Esophagus squamous epithelium (tissue), 5 donors: ENCODE data around the gene PRRT1B. TPM values are rescaled to one million over a fixed set of nuclear protein-coding genes. Genes with fewer than 3 reads are reported as not detected.
A peak's percentile ranks its signal among the peaks of the same experiment; 100 is the strongest.

ENCODE experiments used
- DNase-seq: peaks from one replicate; lab custom pipeline; 2025; lab: John Stamatoyannopoulos, UW
- H3K27ac ChIP-seq, 4 donors: fragments of 200-600 bp; sonication (generic); one replicate each; pipeline ENCODE4 v1.5.1; 2016 to 2019; ENCODE audit warnings: mild to moderate bottlenecking in 1 of 4
- H3K27me3 ChIP-seq, 4 donors: fragments of 200-600 bp; sonication (generic); 1 replicate in 3 of 4; 2 replicates in 1 of 4; pipeline versions ENCODE4 v1.5.1 to v1.6.0; 2017 to 2021; ENCODE audit warnings: antibody characterized with exemption in 1 of 4
- H3K36me3 ChIP-seq, 3 donors: fragments of 200-600 bp; sonication (generic); one replicate each; pipeline ENCODE4 v1.5.1; 2016 to 2019
- H3K4me1 ChIP-seq, 3 donors: fragments of 200-600 bp; sonication (generic); one replicate each; pipeline ENCODE4 v1.5.1; 2017 to 2019
- H3K4me3 ChIP-seq, 4 donors: fragments of 200-600 bp; sonication (generic); 1 replicate in 3 of 4; 2 replicates in 1 of 4; pipeline ENCODE4 v1.5.1; 2016 to 2019; ENCODE audit warnings: mild to moderate bottlenecking in 2 of 4, moderate library complexity in 1 of 4
- H3K9me3 ChIP-seq, 3 donors: fragments of 200-600 bp; sonication (generic); one replicate each; pipeline ENCODE4 v1.5.1; 2016 to 2019
- POLR2A ChIP-seq, 4 donors: fragments of 450-650 bp; IDR thresholded peaks; one replicate each; pipeline ENCODE4 v1.6.1; 2017; ENCODE audit warnings: antibody characterized with exemption in 4 of 4, mild to moderate bottlenecking in 4 of 4, moderate library complexity in 3 of 4
- WGBS, 2 donors: methylation state at CpG; one replicate each; pipeline ENCODE4 v1.1.5; 2018; 5-methylcytosine and 5-hydroxymethylcytosine counted together
- intact Hi-C: fragments of 100-400 bp; cut with DNase I; formaldehyde crosslinking; loops from one replicate; pipeline ENCODE4 v1.15.0; 2022
- total RNA-seq, 4 donors: library from RNA; depleted of rRNA; stranded (reverse); fragments of >200 nt; gene quantifications; one replicate each; pipeline ENCODE4 v1.1.0, GENCODE V29; 2016
- TF ChIP-seq, protein P1 (sequence below), 6 experiments: fragments of 450-650 bp in 4 of 6; fragments of 200-600 bp in 2 of 6; sonication (generic) in 2 of 6; IDR thresholded peaks; one replicate each; pipeline ENCODE4 v1.5.1; 2016 to 2019; ENCODE audit warnings: antibody characterized with exemption in 6 of 6, mild to moderate bottlenecking in 4 of 6, moderate library complexity in 4 of 6
- donor health status: DM: yes; HTN: yes; CAD: no.

The PRRT1B gene
- total RNA-seq, 4 donors from 2014 or later, result not detected

DNA sequence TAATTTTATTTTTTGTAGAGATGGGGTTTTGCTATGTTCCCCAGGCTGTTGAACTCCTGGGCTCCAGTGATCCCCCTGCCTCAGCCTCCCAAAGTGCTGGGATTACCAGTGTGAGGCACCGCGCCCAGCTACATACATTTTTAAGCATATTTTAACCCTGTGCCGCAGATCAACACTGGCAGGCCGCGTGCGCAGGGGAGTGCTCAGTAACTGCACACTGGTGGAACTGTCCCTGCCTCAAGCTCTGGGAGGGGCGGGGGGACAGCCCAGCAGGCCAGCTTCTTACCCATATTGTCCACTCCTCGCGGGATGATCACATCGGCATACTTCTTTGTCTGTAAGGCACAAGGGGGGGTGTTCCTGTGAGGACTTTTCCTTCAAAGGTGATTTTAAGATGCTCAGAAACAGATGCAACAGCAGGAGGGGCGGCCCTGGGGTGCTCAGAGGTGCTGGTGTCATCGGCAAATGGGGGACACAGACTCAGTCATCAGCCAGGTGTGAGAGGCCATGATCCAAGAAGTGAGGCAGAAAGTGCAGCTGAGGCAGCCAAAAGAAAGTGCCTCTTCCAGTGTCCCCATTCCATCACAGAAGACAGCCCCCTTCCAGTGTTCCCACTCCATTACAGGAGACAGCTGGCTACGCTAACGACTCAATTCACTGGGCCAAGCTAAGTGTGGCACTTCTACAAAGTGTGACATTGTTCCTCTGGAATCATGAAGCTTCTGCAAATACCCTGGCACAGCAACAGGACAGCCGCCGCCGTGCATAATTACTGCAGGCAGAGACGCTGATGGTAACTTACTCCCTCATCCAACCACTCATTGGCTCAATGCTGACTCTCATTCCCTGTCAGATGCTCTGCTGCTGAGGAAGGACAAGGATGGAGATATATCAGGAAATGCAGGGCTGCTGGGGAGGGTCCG lies 19.4 kb upstream of the PRRT1B start:
- Histone ChIP-seq H3K27me3 (no peaks in the 10 kb centered on the region), H3K4me1 (peaks cover 7 to 16% (median 10%) of the 10 kb centered on the region in 3 donors), H3K36me3 (peaks cover 27 to 91% (median 54%) of the 10 kb centered on the region in 3 donors), H3K27ac (no peak overlapping the region), H3K4me3 (no peak overlapping the region), H3K9me3 (no peaks in the 10 kb centered on the region)
- no peak for DNase-seq
- intact Hi-C loops, result loop anchor here (10.0 kb wide), 1 partner anchor 219 kb away; the partner anchor contains the start of gene RAPGEF1
- 89 to 95% methylated on average over 8 to 9 of the region's 19 CpGs for WGBS, 2 donors
- TF ChIP-seq POLR2A (IDR thresholded peaks at IDR 0.05), result no peak
- TF ChIP-seq, protein P1, sequence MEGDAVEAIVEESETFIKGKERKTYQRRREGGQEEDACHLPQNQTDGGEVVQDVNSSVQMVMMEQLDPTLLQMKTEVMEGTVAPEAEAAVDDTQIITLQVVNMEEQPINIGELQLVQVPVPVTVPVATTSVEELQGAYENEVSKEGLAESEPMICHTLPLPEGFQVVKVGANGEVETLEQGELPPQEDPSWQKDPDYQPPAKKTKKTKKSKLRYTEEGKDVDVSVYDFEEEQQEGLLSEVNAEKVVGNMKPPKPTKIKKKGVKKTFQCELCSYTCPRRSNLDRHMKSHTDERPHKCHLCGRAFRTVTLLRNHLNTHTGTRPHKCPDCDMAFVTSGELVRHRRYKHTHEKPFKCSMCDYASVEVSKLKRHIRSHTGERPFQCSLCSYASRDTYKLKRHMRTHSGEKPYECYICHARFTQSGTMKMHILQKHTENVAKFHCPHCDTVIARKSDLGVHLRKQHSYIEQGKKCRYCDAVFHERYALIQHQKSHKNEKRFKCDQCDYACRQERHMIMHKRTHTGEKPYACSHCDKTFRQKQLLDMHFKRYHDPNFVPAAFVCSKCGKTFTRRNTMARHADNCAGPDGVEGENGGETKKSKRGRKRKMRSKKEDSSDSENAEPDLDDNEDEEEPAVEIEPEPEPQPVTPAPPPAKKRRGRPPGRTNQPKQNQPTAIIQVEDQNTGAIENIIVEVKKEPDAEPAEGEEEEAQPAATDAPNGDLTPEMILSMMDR (IDR thresholded peaks at IDR 0.05), result no peak

DNA sequence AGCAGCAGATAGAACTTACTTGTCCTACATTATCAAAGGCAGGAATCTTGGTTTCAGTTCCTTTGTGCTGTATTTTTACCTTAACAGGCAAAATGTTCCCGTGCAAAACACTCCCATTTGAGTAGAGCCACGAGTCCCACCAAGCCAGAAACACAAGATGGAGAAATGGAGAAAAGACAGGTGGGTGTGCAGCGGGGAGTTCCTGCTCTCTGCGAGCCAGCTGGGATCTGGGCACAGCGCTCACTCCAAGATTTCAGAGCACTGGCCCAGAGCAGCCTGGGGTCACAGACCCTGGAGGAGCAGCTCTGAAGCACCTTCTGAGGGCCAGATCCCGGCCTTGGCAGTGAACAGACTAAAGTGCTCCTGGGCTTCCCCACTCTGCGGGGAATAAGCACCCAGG lies 17.1 kb upstream of the PRRT1B start:
- peaks cover 23 to 68% (median 39%) of the 10 kb centered on the region in 3 donors for H3K36me3 ChIP-seq
- TF ChIP-seq, protein P1 (IDR thresholded peaks at IDR 0.05), result no peak
- TF ChIP-seq POLR2A (IDR thresholded peaks at IDR 0.05), result no peak
- WGBS, 2 donors, result 78 to 87% methylated on average over 3 to 7 of the region's 7 CpGs
- intact Hi-C loops, result loop anchor here (10.0 kb wide), 1 partner anchor 217 kb away; the partner anchor contains the start of gene RAPGEF1
- no peak for DNase-seq
- no peaks in the 10 kb centered on the region for H3K9me3 ChIP-seq
- H3K27ac ChIP-seq, result no peak overlapping the region
- no peaks in the 10 kb centered on the region for H3K27me3 ChIP-seq
- H3K4me1 ChIP-seq, result peaks cover 7 to 23% (median 12%) of the 10 kb centered on the region in 3 donors
- H3K4me3 ChIP-seq, result no peak overlapping the region

DNA sequence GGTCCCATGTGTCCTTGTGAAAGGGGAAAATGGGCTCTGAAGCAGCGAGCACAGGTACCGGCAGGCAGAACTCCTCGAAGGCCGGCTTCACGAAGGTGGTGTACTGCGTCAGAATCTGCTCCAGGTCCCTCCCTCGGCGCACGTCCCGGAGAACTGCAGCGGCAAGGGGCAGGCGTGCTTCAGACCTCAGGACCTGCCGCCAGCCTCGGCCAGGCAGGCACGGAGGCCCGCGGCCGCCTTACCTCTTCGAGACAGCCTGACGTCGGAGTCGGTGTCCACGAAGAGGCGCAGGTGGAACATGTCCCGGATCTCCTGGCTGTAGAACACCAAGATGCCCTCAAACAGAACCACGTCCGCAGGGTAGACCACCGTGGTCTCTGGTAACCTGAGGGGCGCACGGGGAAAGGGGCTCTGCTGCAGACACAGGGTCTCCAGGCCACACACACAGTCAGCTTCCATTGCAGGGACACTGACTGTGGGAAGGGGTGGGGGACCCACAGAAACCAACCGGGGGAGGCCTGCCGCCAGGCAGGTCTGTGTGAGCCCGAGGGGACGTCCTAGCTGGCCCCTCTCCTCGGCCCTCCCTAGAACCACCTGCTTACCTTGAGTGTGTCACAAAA lies 16.3 kb upstream of the PRRT1B start:
- peaks cover 21 to 60% (median 37%) of the 10 kb centered on the region in 3 donors for H3K36me3 ChIP-seq

DNA sequence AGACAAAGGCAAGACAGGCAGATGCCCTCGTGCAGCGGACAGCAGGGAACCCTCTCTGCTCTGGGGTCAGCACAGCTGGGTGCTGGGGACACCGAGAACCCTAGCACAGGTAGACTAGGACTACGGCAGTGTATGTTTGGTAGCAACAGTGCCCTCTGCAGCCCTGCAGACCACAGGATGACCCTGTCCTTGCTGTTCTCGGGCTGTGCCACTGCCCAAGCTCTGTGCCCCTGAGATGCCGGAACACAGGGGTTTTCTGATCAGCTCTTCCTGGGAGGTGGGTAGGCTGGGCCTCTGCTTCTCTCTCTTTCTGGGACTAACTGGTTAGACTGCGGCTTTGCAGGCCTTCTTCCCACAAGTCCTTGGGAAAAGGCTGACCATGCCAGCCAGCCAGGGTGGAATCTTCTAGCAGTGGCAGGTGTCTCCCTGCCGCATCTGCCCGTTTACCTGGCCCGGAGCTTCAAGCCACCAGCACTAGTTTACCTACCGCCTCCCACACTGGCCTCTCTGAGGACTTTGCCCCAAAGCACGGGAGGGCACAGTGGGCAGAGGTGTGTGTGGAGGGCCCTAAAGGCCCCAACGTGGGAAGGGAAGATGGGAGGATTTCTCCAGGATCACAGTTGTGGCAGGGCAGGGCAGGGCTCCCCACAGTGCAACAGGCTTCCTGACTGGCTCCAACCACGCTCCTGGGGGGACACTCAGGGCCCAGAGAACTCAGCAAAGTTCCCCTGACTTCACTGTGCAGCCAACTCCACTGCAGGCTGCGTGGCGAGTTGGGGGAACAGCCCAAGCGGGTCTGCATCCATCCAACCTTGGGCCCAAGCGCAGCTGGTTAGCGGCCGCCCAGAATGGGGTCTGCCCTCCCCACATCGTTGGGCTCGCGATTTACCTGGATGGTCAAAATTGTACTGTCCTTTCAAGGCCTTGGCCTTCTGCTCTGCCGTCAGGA lies 15.5 kb upstream of the PRRT1B start:
- WGBS, 2 donors, result 64 to 90% methylated on average over 2 to 7 of the region's 24 CpGs
- H3K4me1 ChIP-seq, result peaks cover 7 to 23% (median 12%) of the 10 kb centered on the region in 3 donors
- TF ChIP-seq, protein P1 (IDR thresholded peaks at IDR 0.05), result no peak
- TF ChIP-seq POLR2A (IDR thresholded peaks at IDR 0.05), result no peak
- intact Hi-C loops, result loop anchor here (10.0 kb wide), 1 partner anchor 215 kb away; the partner anchor contains the start of gene RAPGEF1
- peak overlapping the region; percentile 85 to 90 (median 87) for H3K27ac ChIP-seq
- H3K9me3 ChIP-seq, result no peaks in the 10 kb centered on the region
- H3K27me3 ChIP-seq, result no peaks in the 10 kb centered on the region
- peaks cover 18 to 51% (median 30%) of the 10 kb centered on the region in 3 donors for H3K36me3 ChIP-seq
- no peak for DNase-seq
- peak overlapping the region; percentile 63 to 99 (median 90) for H3K4me3 ChIP-seq

More for the DNA sequence above, 16.3 kb upstream of the PRRT1B start:
- TF ChIP-seq, protein P1 (IDR thresholded peaks at IDR 0.05), result no peak
- TF ChIP-seq POLR2A (IDR thresholded peaks at IDR 0.05), result no peak
- H3K4me1 ChIP-seq, result peaks cover 7 to 23% (median 12%) of the 10 kb centered on the region in 3 donors
- WGBS, 2 donors, result 91 to 93% methylated on average over 13 to 14 of the region's 35 CpGs
- intact Hi-C loops, result loop anchor here (10.0 kb wide), 1 partner anchor 216 kb away; the partner anchor contains the start of gene RAPGEF1
- no peaks in the 10 kb centered on the region for H3K27me3 ChIP-seq
- DNase-seq, result no peak
- H3K4me3 ChIP-seq, result no peak overlapping the region
- H3K9me3 ChIP-seq, result no peaks in the 10 kb centered on the region
- H3K27ac ChIP-seq, result no peak overlapping the region
